Transverse colon (tissue), 4 donors: ENCODE measurements around the gene HIVEP3.

ENCODE experiments used
- EP300 ChIP-seq: sonication (generic); formaldehyde crosslinking; IDR thresholded peaks from one replicate; pipeline ENCODE4 v1.6.1; 2017; ENCODE audit warnings: antibody characterized with exemption, low read depth
- POLR2A ChIP-seq: fragments of 450-650 bp; IDR thresholded peaks from one replicate; pipeline ENCODE4 v1.6.1; 2016; ENCODE audit warnings: antibody characterized with exemption, mild to moderate bottlenecking, moderate library complexity
- POLR2AphosphoS5 ChIP-seq, 3 donors: sonication (generic); formaldehyde crosslinking; IDR thresholded peaks; one replicate each; pipeline ENCODE4 v1.6.1; 2016; ENCODE audit warnings: antibody characterized with exemption in 3 of 3
- TF ChIP-seq, protein P1 (sequence below), 5 experiments: fragments of 200-600 bp in 3 of 5; fragments of 450-650 bp in 2 of 5; sonication (generic) in 3 of 5; IDR thresholded peaks; 1 replicate in 2 of 5; 2 replicates in 3 of 5; pipeline ENCODE4 v1.5.1; 2016 to 2017; ENCODE audit warnings: antibody characterized with exemption in 5 of 5, inconsistent platforms in 3 of 5, mild to moderate bottlenecking in 2 of 5, moderate library complexity in 1 of 5

DNA sequence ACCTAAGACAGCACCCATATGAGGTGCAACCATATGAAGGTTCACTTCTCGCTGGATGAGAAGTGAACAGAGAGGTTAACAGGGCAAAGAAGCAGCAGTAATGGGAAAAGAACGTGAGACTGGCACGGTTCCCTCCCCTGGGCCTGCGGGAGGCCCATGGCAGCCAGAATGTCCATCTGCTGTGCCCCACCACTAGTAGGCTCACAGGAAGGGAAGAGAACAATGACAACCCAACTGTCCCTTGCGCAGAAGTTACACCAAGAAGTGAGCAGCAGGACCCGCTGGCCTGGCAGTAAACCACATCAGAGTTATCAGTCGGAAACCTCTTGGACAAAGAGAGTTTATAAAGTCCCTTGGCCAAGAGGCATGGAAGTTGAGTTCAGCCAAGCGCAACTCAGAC lies 11.3 kb downstream of the HIVEP3 start:
- no peak for TF ChIP-seq EP300
- TF ChIP-seq, protein P1, sequence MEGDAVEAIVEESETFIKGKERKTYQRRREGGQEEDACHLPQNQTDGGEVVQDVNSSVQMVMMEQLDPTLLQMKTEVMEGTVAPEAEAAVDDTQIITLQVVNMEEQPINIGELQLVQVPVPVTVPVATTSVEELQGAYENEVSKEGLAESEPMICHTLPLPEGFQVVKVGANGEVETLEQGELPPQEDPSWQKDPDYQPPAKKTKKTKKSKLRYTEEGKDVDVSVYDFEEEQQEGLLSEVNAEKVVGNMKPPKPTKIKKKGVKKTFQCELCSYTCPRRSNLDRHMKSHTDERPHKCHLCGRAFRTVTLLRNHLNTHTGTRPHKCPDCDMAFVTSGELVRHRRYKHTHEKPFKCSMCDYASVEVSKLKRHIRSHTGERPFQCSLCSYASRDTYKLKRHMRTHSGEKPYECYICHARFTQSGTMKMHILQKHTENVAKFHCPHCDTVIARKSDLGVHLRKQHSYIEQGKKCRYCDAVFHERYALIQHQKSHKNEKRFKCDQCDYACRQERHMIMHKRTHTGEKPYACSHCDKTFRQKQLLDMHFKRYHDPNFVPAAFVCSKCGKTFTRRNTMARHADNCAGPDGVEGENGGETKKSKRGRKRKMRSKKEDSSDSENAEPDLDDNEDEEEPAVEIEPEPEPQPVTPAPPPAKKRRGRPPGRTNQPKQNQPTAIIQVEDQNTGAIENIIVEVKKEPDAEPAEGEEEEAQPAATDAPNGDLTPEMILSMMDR (IDR thresholded peaks at IDR 0.05): no peak
- no peak for TF ChIP-seq POLR2AphosphoS5 (IDR thresholded peaks at IDR 0.05)
- TF ChIP-seq POLR2A: no peak
